ENCODE data around the gene ALDOB. TPM values are rescaled to one million over a fixed set of nuclear protein-coding genes. Genes with fewer than 3 reads are reported as not detected.
"Not testable (repeated sequence)": the region's sequence is repeated elsewhere in the genome, so short reads cannot be mapped to it uniquely, and the experiment has no call there.

ALDOB gene
- total and polyA plus RNA-seq, 2 experiments from 2014 or later: not detected

- H3K79me2 ChIP-seq (replicated peaks; ENCODE audit: insufficient read depth); H3K27me3 Mint-ChIP-seq (ENCODE audit: insufficient read depth, low read depth, poor library complexity); H3K4me1 ChIP-seq (ENCODE audit: insufficient read depth); H3K4me3 Mint-ChIP-seq; H3K27me3 ChIP-seq (ENCODE audit: insufficient read depth); H3K27ac ChIP-seq (ENCODE audit: low read depth); H2AFZ ChIP-seq; H3K9me2 ChIP-seq (ENCODE audit: insufficient read depth); ATAC-seq; H4K20me1 ChIP-seq (replicated peaks; ENCODE audit: insufficient read depth); H3F3A ChIP-seq (replicated peaks; ENCODE audit: low read depth): not testable (repeated sequence)
- 0 out of 2 replicates have a peak, but pooled peaks have one; percentile 6 for TF ChIP-seq ZNF331 (CRISPR knock-in tag; IDR thresholded peaks at IDR 0.05; ENCODE audit: low read depth)
- H3K4me3 ChIP-seq: 0 out of 2 replicates have a peak within 1 kb of the TSS, but pooled peaks have one; percentile 1
- Mint-ChIP-seq H3K27ac (peak within 1 kb of the TSS; percentile 22; the same call in 1 of the 2 replicates), H3K36me3 (ENCODE audit: low read depth) (peaks cover 49% of the 10 kb centered on the region), H3K4me1 (peaks cover 18% of the 10 kb centered on the region; the same call in 2 of the 3 replicates), H3K9me3 (peaks cover 21% of the 10 kb centered on the region)
- peak; percentile 15 for DNase-seq (ENCODE audit: low spot score)
- H3K36me3 ChIP-seq (ENCODE audit: insufficient read depth): peaks cover 24% of the 10 kb centered on the region
- peak within 1 kb of the TSS; percentile 22 for H3K4me2 ChIP-seq
Measured at GRCh38 chr9:101384873-101385536, 50.6 kb downstream of the ALDOB start, which contains the start of gene BAAT. Gene BAAT (minus strand): TSS chr9:101385006. CDS start chr9:101371404, 13,602 bp downstream.

GRCh38 chr9:101383361-101383760 lies 52.2 kb downstream of the ALDOB start:
- Mint-ChIP-seq H3K4me1 (peaks cover 18% of the 10 kb centered on the region; the same call in 2 of the 3 replicates), H3K27ac (no peak overlapping the region; the same call in 1 of the 2 replicates)
- H3K9me2 ChIP-seq (ENCODE audit: insufficient read depth): no peaks in the 10 kb centered on the region

More at GRCh38 chr9:101383361-101383760, 52.2 kb downstream of the ALDOB start:
- Histone ChIP-seq H3K27me3 (ENCODE audit: insufficient read depth) (no peaks in the 10 kb centered on the region), H3K4me2 (peak overlapping the region; percentile 22; the same call in 1 of the 2 replicates), H4K20me1 (replicated peaks; ENCODE audit: insufficient read depth) (no peaks in the 10 kb centered on the region), H3K4me1 (ENCODE audit: insufficient read depth) (peaks cover 9% of the 10 kb centered on the region; the same call in 1 of the 2 replicates), H3K36me3 (ENCODE audit: insufficient read depth) (peaks cover 11% of the 10 kb centered on the region; the same call in 1 of the 2 replicates), H3F3A (replicated peaks; ENCODE audit: low read depth) (no peaks in the 10 kb centered on the region), H3K4me3 (no peak overlapping the region), H2AFZ (no peak overlapping the region), H3K27ac (ENCODE audit: low read depth) (no peak overlapping the region), H3K79me2 (replicated peaks; ENCODE audit: insufficient read depth) (0 out of 2 replicates have a peak, but pooled peaks cover 4% of the 10 kb centered on the region)
- TF ChIP-seq STAT1 (IDR thresholded peaks at IDR 0.05; ENCODE audit: unreplicated experiment) (no peak), NANOG (IDR thresholded peaks at IDR 0.05; ENCODE audit: borderline replicate concordance) (no peak), CREB1 (CRISPR knock-in tag; IDR thresholded peaks at IDR 0.05; ENCODE audit: low read depth) (no peak), ZNF114 (CRISPR knock-in tag; IDR thresholded peaks at IDR 0.05) (no peak)
- TF ChIP-seq, protein P1, sequence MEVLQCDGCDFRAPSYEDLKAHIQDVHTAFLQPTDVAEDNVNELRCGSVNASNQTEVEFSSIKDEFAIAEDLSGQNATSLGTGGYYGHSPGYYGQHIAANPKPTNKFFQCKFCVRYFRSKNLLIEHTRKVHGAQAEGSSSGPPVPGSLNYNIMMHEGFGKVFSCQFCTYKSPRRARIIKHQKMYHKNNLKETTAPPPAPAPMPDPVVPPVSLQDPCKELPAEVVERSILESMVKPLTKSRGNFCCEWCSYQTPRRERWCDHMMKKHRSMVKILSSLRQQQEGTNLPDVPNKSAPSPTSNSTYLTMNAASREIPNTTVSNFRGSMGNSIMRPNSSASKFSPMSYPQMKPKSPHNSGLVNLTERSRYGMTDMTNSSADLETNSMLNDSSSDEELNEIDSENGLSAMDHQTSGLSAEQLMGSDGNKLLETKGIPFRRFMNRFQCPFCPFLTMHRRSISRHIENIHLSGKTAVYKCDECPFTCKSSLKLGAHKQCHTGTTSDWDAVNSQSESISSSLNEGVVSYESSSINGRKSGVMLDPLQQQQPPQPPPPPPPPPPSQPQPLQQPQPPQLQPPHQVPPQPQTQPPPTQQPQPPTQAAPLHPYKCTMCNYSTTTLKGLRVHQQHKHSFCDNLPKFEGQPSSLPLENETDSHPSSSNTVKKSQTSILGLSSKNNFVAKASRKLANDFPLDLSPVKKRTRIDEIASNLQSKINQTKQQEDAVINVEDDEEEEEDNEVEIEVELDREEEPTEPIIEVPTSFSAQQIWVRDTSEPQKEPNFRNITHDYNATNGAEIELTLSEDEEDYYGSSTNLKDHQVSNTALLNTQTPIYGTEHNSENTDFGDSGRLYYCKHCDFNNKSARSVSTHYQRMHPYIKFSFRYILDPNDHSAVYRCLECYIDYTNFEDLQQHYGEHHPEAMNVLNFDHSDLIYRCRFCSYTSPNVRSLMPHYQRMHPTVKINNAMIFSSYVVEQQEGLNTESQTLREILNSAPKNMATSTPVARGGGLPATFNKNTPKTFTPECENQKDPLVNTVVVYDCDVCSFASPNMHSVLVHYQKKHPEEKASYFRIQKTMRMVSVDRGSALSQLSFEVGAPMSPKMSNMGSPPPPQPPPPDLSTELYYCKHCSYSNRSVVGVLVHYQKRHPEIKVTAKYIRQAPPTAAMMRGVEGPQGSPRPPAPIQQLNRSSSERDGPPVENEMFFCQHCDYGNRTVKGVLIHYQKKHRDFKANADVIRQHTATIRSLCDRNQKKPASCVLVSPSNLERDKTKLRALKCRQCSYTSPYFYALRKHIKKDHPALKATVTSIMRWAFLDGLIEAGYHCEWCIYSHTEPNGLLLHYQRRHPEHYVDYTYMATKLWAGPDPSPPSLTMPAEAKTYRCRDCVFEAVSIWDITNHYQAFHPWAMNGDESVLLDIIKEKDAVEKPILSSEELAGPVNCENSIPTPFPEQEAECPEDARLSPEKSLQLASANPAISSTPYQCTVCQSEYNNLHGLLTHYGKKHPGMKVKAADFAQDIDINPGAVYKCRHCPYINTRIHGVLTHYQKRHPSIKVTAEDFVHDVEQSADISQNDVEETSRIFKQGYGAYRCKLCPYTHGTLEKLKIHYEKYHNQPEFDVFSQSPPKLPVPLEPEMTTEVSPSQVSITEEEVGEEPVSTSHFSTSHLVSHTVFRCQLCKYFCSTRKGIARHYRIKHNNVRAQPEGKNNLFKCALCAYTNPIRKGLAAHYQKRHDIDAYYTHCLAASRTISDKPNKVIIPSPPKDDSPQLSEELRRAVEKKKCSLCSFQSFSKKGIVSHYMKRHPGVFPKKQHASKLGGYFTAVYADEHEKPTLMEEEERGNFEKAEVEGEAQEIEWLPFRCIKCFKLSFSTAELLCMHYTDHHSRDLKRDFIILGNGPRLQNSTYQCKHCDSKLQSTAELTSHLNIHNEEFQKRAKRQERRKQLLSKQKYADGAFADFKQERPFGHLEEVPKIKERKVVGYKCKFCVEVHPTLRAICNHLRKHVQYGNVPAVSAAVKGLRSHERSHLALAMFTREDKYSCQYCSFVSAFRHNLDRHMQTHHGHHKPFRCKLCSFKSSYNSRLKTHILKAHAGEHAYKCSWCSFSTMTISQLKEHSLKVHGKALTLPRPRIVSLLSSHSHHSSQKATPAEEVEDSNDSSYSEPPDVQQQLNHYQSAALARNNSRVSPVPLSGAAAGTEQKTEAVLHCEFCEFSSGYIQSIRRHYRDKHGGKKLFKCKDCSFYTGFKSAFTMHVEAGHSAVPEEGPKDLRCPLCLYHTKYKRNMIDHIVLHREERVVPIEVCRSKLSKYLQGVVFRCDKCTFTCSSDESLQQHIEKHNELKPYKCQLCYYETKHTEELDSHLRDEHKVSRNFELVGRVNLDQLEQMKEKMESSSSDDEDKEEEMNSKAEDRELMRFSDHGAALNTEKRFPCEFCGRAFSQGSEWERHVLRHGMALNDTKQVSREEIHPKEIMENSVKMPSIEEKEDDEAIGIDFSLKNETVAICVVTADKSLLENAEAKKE (CRISPR knock-in tag; IDR thresholded peaks at IDR 0.05): no peak
- peaks cover 37% of the 10 kb centered on the region for H3K36me3 Mint-ChIP-seq (ENCODE audit: low read depth)
- no peak overlapping the region for H3K4me3 Mint-ChIP-seq
- H3K27me3 Mint-ChIP-seq (ENCODE audit: insufficient read depth, low read depth, poor library complexity): peaks cover 5% of the 10 kb centered on the region
- ATAC-seq (no peak), DNase-seq (ENCODE audit: low spot score) (no peak)
- H3K9me3 Mint-ChIP-seq: peaks cover 26% of the 10 kb centered on the region
